HG03135 (cell line): ENCODE data around the gene GUCY2D.
"Not testable (repeated sequence)": the region's sequence is repeated elsewhere in the genome, so short reads cannot be mapped to it uniquely, and the experiment has no call there.

Experiments
- ATAC-seq: cut with Tn5 transposase; IDR thresholded peaks from one replicate; pipeline ENCODE4 v1.9.1; 2021; ENCODE audit warnings: mild to moderate bottlenecking, moderate library complexity; ENCODE audit not compliant: unreplicated experiment

Gene GUCY2D

GRCh38 chr17:8015236-8015956 lies 13.0 kb downstream of the GUCY2D start:
- ATAC-seq, result no peak

DNA sequence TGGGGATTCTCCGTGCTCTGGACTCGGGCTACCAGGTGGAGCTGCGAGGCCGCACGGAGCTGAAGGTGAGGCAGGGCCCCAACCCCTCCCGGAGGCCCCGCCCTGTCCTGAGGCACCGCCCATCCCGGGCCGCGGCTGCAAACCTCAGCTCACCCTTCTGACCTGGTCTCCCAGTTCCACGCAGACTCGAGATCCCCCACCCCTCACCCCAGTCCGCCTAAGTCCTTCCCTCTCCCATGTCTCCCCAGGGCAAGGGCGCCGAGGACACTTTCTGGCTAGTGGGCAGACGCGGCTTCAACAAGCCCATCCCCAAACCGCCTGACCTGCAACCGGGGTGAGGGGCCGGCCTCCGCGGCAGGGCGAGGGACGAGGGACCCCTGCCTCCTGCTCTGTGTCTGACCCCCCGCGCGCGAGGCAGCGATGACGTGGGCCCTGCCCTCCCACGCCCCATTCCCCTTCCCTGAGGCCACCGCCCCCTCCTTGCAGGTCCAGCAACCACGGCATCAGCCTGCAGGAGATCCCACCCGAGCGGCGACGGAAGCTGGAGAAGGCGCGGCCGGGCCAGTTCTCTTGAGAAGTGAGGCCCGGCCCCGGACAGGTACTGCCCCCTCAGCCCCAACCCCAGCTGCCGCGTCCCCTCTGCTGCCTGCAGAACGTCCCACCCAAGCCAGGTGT lies 13.7 kb downstream of the GUCY2D start:
- no peak for ATAC-seq

DNA sequence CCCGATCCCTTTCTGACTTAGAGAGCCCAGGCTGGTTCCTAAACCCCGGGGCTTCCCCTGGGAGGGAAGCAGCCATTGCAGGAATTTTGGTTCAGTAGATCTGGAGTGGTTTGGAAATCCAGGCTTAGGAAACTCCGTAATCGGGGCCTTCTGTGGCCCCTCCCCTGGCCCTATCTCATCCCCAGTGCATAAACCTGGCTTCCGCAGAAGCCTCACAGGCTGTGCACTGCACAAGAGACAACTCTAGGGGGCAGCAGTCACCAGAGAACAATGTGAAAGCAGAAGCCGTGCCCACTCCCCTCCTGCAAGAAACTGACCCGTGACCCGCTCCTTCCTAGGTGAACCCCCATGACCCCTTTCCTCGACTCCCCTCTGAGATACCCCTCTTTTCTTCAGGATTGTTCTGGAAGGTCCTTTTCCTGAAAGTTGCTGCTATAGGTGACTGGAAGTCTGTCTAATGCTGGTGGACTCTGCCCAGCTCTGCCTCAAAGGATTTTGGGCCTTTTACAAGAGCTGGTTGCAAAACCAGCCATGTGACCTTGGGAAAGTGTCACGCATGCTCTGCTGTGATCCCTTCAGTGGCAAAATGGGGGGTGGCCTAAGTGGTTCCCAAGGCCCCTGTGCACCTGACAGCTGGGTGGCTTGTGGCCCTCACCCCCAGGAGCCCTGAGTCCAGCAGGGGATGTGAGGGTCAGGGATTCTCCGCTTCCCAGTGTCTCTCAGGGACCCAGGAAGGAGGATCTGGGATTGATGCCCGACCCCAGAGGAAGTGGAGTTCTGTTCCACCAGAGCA lies 14.4 kb downstream of the GUCY2D start:
- no peak for ATAC-seq

GRCh38 chr17:8018436-8018835 lies 16.0 kb downstream of the GUCY2D start:
- no peak for ATAC-seq

GRCh38 chr17:8019166-8019565 lies 16.8 kb downstream of the GUCY2D start:
- no peak for ATAC-seq

DNA sequence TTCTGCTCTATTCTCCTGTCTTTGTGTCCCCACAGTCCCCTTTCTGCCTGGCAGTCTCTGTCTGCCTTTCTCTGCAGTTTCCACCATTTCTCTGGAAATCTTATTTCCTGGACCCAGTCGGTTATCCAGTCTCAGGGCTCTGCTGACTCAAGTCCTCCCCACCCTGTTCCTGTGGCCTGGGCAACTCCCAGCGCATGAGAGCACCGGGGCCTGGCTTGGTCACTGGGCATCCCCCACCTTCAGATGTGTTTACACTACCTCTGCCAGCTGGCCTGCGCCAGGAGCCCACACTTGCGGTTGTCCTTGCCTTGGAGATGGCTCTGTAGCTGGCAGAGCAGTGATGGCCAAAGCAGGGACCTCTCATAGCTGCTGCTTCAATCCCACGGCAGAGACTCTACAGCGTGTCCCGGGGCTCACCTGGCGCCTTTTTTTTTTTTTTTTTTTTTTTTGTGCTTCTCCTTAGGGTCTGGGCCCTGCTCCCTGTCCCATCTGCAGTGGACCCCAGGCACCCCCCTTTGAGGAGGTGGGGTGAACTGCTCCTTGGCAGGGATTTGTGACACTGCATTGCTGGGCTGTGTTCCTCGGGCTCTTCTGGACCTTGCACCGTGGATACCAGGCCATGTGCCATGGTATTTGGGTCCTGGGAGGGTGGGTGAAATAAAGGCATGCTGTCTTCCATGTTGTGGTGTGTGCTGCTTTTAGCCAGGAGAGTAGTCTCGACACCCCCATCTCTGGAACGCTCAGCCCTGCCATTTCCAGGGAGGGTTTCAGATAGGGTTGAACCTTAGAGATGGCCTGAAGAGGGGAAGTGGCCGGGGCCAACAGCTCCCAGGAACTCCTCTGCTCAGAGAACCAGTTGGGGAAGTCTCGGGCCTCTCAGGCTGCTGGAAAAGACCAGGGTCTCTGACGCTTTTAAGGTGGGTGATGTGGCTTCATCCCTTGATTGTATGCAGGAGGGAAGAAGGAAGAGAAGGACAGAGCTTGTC lies 17.5 kb downstream of the GUCY2D start:
- no peak for ATAC-seq

- no peak for ATAC-seq
Measured at GRCh38 chr17:8020776-8021564, 18.6 kb downstream of the GUCY2D start.

DNA sequence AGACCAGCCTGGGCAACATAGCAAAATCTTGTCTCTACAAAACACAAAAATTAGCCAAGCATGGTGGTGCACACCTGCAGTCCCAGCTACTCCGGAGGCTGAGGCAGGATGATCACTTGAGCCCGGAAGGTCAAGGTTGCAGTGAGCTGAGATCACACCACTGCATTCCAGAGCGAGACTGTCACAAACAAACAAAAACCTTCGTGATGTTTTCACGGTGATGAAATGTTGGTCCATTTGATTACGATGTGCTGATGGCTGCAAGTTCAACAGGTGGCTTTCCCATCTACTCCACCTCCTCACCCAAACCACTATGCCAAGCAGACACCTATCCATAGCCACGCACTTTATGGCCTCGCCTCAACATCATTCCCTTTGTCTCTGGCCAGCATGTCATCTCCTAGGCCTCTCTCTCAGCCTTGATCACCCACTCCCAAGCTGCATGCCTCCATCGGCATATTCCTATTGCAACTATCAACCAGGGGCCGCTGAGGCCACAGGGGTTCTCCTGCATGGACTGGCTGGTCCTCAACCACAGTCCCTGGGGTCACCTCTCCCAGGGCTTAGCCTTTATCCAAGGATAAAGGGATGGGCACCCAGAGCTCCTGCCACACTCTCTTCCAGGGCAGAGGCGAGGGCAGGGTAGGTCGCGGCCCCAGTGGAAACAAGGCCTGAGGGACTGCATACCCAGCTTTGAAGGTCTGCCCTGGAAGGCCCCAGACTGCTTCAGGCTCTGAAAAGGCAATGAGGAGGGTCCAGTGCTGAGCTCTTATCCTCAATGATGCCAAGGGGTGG lies 19.3 kb downstream of the GUCY2D start:
- ATAC-seq, result no peak

GRCh38 chr17:8022360-8023003 lies 20.1 kb downstream of the GUCY2D start:
- no peak for ATAC-seq

DNA sequence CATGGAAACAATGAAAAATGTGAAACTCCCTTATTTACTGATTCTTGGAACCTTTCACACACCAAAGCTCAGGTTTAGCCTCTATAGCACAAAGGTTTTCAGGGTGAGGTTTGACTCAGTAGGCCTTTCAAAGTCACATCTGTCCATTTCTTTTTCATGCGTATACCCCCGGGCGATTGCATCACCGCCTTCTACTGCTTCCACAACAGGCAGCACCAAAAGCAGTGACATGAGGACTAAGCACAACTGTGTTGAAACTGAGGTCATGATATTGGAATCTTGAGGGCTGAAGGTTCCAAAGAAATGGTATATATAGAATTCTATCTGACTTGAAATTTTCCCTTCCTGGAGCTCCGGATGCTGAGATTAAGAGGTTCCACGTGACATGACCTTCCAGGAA lies 21.7 kb downstream of the GUCY2D start:
- not testable (repeated sequence) for ATAC-seq

DNA sequence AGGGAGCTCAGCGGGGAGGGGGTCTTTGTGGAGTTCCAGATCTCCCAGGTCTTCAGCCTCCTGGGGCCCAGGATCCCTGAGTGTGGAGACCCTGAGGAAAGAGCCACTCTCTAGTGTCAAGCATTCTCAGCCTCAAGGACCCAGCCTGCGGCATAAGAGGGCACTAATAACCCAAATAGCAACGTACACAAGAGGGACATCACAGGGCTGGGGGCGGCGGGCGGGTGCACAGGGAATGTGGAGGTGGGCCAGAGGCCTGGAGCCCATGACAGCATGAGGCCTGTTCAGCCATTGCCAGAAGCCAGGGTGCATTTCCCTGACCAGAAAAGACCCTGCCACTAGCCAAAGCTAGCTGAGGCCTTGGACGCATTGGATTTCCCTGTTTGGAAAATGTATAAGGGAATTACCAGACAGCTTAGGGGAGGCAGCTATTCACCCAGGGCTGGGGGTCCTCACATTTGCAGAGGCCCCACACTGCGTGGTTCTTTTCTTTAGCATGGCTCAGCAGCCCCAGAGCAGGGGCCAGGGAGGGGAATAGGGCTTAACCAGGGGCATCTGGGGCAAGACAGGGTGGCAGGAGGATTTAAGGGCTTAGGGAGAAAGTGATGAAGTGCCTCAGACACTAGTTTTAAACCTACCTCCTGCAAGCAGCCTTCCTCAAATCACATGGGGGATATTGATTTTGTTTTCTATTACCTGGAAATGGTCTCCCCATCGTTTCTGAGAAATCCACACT lies 22.9 kb downstream of the GUCY2D start:
- no peak for ATAC-seq

GRCh38 chr17:8029121-8029520 lies 26.7 kb downstream of the GUCY2D start:
- ATAC-seq, result no peak

DNA sequence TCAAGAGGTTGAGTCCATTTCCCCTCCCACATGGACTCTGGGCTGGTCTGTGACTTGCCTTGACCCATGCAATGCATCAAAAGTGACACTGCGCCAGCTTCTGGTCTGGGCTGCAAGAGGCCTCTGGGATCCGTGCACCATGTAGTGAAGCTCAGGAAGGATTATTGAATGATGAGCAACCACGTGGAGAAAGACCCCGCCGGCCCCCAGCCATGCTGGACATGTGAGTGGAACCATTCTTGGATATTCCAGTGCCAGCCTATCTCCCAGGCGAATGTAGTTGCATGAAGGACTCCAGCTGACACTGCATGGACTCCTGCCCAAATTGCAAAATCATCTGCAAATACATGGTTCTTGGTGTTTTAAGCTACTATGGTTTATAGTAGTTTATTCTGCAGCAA lies 28.8 kb downstream of the GUCY2D start:
- no peak for ATAC-seq

DNA sequence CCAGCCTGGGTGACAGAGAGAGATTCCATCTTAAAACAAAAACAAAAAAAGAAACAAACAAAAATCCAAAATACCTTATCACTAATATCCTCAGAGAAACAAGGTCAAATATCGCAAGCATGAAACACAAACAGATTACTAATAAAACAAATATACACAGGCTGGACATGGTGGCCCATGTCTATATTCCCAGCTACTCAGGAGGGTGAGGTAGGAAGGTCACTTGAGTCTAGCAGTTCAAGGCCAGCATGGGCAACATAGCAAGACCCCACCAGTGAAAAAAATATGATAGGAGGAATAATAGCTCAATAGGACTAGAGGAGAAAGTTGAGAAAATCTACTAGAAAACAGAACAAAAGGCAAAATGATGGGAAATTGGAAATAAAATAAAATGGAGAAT lies 29.5 kb downstream of the GUCY2D start:
- ATAC-seq, result no peak

GRCh38 chr17:8032442-8032841 lies 30.0 kb downstream of the GUCY2D start:
- no peak for ATAC-seq

- ATAC-seq, result no peak
Measured at GRCh38 chr17:8038954-8039610, 36.7 kb downstream of the GUCY2D start, which contains the start of gene ALOX15B. Gene ALOX15B (plus strand): TSS chr17:8039059. CDS start chr17:8039156, 97 bp downstream.

DNA sequence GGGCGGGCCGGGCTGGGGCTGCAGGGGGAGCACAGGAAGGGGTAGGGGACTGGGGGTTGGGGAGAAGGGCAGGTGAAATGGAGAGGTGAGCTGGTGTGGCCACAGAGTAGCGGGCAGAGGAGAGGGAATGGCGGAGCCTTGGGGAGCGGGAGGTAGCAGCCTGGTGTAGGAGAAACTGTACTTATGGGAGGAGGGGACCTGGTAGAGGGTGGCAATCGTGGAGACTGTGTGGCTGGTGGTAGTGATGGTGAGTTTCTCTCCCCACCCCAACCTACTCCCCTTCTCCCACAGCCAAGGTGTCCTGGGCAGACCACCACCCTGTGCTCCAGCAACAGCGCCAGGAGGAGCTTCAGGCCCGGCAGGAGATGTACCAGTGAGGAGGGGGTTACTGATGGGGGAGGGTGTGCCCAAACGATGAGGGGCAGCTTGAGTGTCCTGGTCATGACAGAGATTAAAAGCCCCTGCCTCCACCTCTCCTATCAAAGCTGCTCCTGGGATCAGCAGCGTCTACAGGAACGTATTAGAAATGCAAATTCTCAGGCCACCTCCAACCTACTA lies 37.3 kb downstream of the GUCY2D start:
- no peak for ATAC-seq
